ENCODE data around the gene TXNL4B. TPM values are rescaled to one million over a fixed set of nuclear protein-coding genes. Genes with fewer than 3 reads are reported as not detected.

The TXNL4B gene
- total RNA-seq, 1 experiment from 2014 or later, result 9.9 TPM

GRCh38 chr16:72073560-72074230 lies 19.7 kb downstream of the TXNL4B start:
- H2BK5ac ChIP-seq (ENCODE audit: insufficient read length, low read length), result no peak overlapping the region
- no peaks in the 10 kb centered on the region; a peak in 1 of 7 replicates for H3K36me3 Mint-ChIP-seq (ENCODE audit: insufficient read depth in 1 of 3, low read depth in 3 of 3)
- H4K5ac ChIP-seq (ENCODE audit: insufficient read length, low read depth, low read length), result no peak overlapping the region
- no peak overlapping the region for H2BK20ac ChIP-seq (ENCODE audit: low read depth, low read length, poor library complexity, severe bottlenecking)
- no peak overlapping the region for H3K27ac ChIP-seq (ENCODE audit: insufficient read length, low read depth, low read length)
- H3K23ac ChIP-seq (ENCODE audit: insufficient read length, low read depth, low read length), result no peak overlapping the region
- peaks cover 2% of the 10 kb centered on the region; the same call in 1 of the 2 replicates for H3K27me3 Mint-ChIP-seq (ENCODE audit: low read depth)
- DNase-seq, result no peak
- no peak overlapping the region for H2BK15ac ChIP-seq (ENCODE audit: low read depth, low read length)
- no peak overlapping the region for H2AK5ac ChIP-seq (ENCODE audit: insufficient read length, low read length)
- no peak overlapping the region for H3K18ac ChIP-seq (ENCODE audit: insufficient read length, low read depth, low read length)
- no peak overlapping the region for H3K4me3 Mint-ChIP-seq
- H3K4ac ChIP-seq (ENCODE audit: low read depth, low read length), result no peak overlapping the region
- no peak overlapping the region for H2BK12ac ChIP-seq (ENCODE audit: insufficient read length, low read depth, low read length)
- no peaks in the 10 kb centered on the region for H3K23me2 ChIP-seq (ENCODE audit: insufficient read length, low read depth, low read length, poor library complexity, severe bottlenecking)
- no peak overlapping the region; the same call in 1 of the 2 replicates for H3K14ac ChIP-seq (ENCODE audit: insufficient read depth, low read length)
- H3K4me2 ChIP-seq (ENCODE audit: insufficient read depth, insufficient read length, low read length), result no peak overlapping the region
- no peaks in the 10 kb centered on the region for H3K9me3 Mint-ChIP-seq
- TF ChIP-seq CTCF (conservative IDR thresholded peaks at IDR 0.05), result no peak
- no peak overlapping the region for H4K91ac ChIP-seq (ENCODE audit: insufficient read length, low read depth, low read length)
- H2BK120ac ChIP-seq (ENCODE audit: low read depth, low read length, poor library complexity, severe bottlenecking), result no peak overlapping the region
- no peaks in the 10 kb centered on the region for H4K20me1 ChIP-seq (ENCODE audit: control insufficient read depth, insufficient read depth, insufficient read length)
- H2AFZ ChIP-seq (ENCODE audit: low read length), result no peak overlapping the region
- no peak overlapping the region for H3K9ac ChIP-seq (ENCODE audit: extremely low read depth, insufficient read length, low read length)
- H3K56ac ChIP-seq (ENCODE audit: insufficient read length, low read depth, low read length), result no peak overlapping the region
- no peaks in the 10 kb centered on the region for H3K27me3 ChIP-seq (ENCODE audit: insufficient read depth, low read length)
- H3K4me1 ChIP-seq (ENCODE audit: insufficient read depth, low read length), result no peaks in the 10 kb centered on the region
- no peak overlapping the region for H4K8ac ChIP-seq (replicated peaks; ENCODE audit: insufficient read length, low read depth, low read length)
- no CpG with 5 or more reads among the region's 8 CpGs for WGBS (ENCODE audit: extremely low coverage, insufficient read length, low lambda C conversion rate)
- no peaks in the 10 kb centered on the region for H3K9me3 ChIP-seq (ENCODE audit: control insufficient read depth, low read depth, low read length)
- no peaks in the 10 kb centered on the region for H3K79me2 ChIP-seq (ENCODE audit: insufficient read depth, low read length)
- no peak overlapping the region for H3K27ac Mint-ChIP-seq
- H3T11ph ChIP-seq (ENCODE audit: low read length), result no peak overlapping the region
- no peaks in the 10 kb centered on the region for H3K79me1 ChIP-seq (ENCODE audit: insufficient read depth, low read depth, low read length, poor library complexity, severe bottlenecking)
- peaks cover 13 to 14% of the 10 kb centered on the region in 2 experiments for H3K4me1 Mint-ChIP-seq

All from H9 (cell line).